Ovary (tissue), 9 donors: ENCODE results near the gene MBD3. TPM values are rescaled to one million over a fixed set of nuclear protein-coding genes. Genes with fewer than 3 reads are reported as not detected.

Experiments used
- DNase-seq, 5 donors: peaks; one replicate each; pipeline ENCODE4 v3.0.0-alpha.2; 2019 to 2020
- H3K27ac ChIP-seq, 2 donors: fragments of 200-600 bp; one replicate each; pipeline versions ENCODE4 v1.5.1 to v1.8.0; 2019 to 2022
- H3K27me3 ChIP-seq: fragments of 200-600 bp; one replicate; pipeline ENCODE4 v1.8.0; 2022
- H3K36me3 ChIP-seq: fragments of 200-600 bp; sonication (generic); one replicate; pipeline ENCODE4 v1.5.1; 2019
- H3K4me1 ChIP-seq: one replicate; pipeline ENCODE4 v1.8.1; 2013; ENCODE audit warnings: mild to moderate bottlenecking, moderate library complexity; ENCODE audit not compliant: insufficient read depth
- H3K4me3 ChIP-seq: fragments of 200-600 bp; sonication (generic); one replicate; pipeline ENCODE4 v1.5.1; 2017
- H3K9me3 ChIP-seq, 2 donors: fragments of 200-600 bp in 1 of 2; sonication (generic) in 1 of 2; one replicate each; pipeline versions ENCODE4 v1.5.1 to v1.8.1; 2013 to 2019; ENCODE audit warnings: mild to moderate bottlenecking in 1 of 2, moderate library complexity in 1 of 2
- CTCF ChIP-seq, 3 donors: fragments of 450-650 bp in 2 of 3; fragments of 200-600 bp in 1 of 3; IDR thresholded peaks; one replicate each; pipeline versions ENCODE4 v1.5.1 to v1.8.0; 2016 to 2022; ENCODE audit warnings: antibody characterized with exemption in 3 of 3, mild to moderate bottlenecking in 1 of 3
- EP300 ChIP-seq: sonication (generic); formaldehyde crosslinking; IDR thresholded peaks from one replicate; pipeline ENCODE4 v1.6.1; 2017; ENCODE audit warnings: antibody characterized with exemption
- POLR2A ChIP-seq: fragments of 450-650 bp; IDR thresholded peaks from one replicate; pipeline ENCODE4 v1.6.1; 2017; ENCODE audit warnings: antibody characterized with exemption, mild to moderate bottlenecking, moderate library complexity
- WGBS, 3 donors: extraction: QIAGEN DNeasy Blood & Tissue Kit in 1 of 3; methylation state at CpG; one replicate each; pipeline versions ENCODE4 v1.1.5 to v1.1.7; 2013 to 2017; 5-methylcytosine and 5-hydroxymethylcytosine counted together
- intact Hi-C, 4 donors: fragments of 100-400 bp; cut with DNase I; formaldehyde crosslinking; loops; one replicate each; pipeline versions ENCODE4 v1.11.0 to v1.15.1; 2022 to 2023
- polyA plus RNA-seq, 2 donors: library from polyadenylated mRNA; stranded (reverse); fragments of 200-250 nt in 1 of 2; fragments of 350-450 nt in 1 of 2; fragmentation: Illumina TruSeq in 1 of 2; extraction: RNeasy Lipid Tissue Mini Kit (QIAGEN cat#74804) in 1 of 2; gene quantifications; one replicate each; pipeline ENCODE4 v1.2.3, GENCODE V29; 2013 to 2014
- total RNA-seq, 7 donors: library from RNA; depleted of rRNA in 2 of 7; stranded (reverse); fragments of >200 nt in 2 of 7; fragmentation: NEBNext Ultra II Directional in 3 of 7; extraction: Animal tissue kit (Norgen Biotek cat#: 25700) in 3 of 7; gene quantifications; one replicate each; pipeline versions ENCODE4 v1.1.0 to v1.2.4, GENCODE V29; 2016 to 2023
- donor health status: DM: no; HTN: no; CAD: no; lungs with moderate emphysema.
- donor health status: DM: no; HTN: no; CAD: no.
- donor health status: Bipolar disorder and iron deficiency.
- donor health status: DM: yes; HTN: yes; CAD: no.
- donor health status: DM: no; HTN: no; CAD: no.
- donor health status: DM: yes; HTN: yes; CAD: no.

Gene MBD3
- total and polyA plus RNA-seq, 9 donors: 2.1 to 94.7 (median 74.3) TPM

DNA sequence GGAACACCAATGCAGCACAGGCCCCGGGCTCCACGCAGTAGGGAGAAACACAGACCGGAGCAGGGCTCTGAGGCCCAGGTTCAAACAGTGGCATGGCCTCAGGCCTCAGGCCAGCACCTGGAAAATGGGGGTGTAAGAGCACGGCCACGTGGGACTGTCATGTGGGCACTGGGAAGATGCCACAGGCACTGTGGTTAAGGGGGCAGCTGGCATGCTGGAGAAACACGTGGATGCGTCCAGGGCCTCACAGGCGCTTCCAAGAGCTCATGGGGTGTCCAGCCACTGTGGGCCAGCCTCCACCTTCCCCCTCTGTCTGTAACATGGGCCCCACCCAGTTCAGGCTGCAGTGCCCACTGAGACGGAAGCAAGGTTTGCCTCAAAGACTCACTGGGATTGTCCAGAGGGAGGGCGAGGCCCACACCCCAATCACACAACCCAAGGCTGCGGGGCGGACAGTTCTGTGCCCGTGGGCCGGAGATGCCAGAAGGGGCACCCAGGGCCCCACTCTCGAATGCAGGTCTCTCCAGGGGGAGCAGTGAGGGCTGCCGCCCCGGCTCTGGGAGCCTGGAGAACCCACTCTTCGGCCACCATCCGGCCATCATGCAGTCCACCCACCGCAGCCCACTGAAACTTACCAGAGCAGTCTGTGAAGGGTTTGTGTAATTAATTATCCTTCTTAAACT is 6.3 kb upstream of the MBD3 start:
- H3K27me3 ChIP-seq: no peaks in the 10 kb centered on the region
- DNase-seq: no peak
- no peaks in the 10 kb centered on the region for H3K9me3 ChIP-seq
- peaks cover 7% of the 10 kb centered on the region for H3K4me1 ChIP-seq
- no peak overlapping the region for H3K27ac ChIP-seq
- no peaks in the 10 kb centered on the region for H3K36me3 ChIP-seq
- 83 to 90% (median 86%) methylated on average over 20 of the region's 20 CpGs for WGBS, 3 donors
- H3K4me3 ChIP-seq: no peak overlapping the region
- intact Hi-C loops: no loop called here
- TF ChIP-seq CTCF (IDR thresholded peaks at IDR 0.05): no peak
- no peak for TF ChIP-seq EP300
- TF ChIP-seq POLR2A: no peak

- H3K4me3 ChIP-seq: no peak overlapping the region
- intact Hi-C loops: no loop called here
- TF ChIP-seq POLR2A (no peak), EP300 (no peak), CTCF (IDR thresholded peaks at IDR 0.05) (no peak)
- peak in 1 of 5 donors; percentile 47 for DNase-seq
- no peaks in the 10 kb centered on the region for H3K27me3 ChIP-seq
- no peaks in the 10 kb centered on the region for H3K36me3 ChIP-seq
- peak overlapping the region in 1 of 2 donors; percentile 53 for H3K27ac ChIP-seq
- H3K4me1 ChIP-seq: peaks cover 7% of the 10 kb centered on the region
- H3K9me3 ChIP-seq: no peaks in the 10 kb centered on the region
- WGBS, 3 donors: 18 to 32% (median 32%) methylated on average over 9 to 10 of the region's 10 CpGs
Measured at GRCh38 chr19:1593501-1593772, 772 bp upstream of the MBD3 start.

DNA sequence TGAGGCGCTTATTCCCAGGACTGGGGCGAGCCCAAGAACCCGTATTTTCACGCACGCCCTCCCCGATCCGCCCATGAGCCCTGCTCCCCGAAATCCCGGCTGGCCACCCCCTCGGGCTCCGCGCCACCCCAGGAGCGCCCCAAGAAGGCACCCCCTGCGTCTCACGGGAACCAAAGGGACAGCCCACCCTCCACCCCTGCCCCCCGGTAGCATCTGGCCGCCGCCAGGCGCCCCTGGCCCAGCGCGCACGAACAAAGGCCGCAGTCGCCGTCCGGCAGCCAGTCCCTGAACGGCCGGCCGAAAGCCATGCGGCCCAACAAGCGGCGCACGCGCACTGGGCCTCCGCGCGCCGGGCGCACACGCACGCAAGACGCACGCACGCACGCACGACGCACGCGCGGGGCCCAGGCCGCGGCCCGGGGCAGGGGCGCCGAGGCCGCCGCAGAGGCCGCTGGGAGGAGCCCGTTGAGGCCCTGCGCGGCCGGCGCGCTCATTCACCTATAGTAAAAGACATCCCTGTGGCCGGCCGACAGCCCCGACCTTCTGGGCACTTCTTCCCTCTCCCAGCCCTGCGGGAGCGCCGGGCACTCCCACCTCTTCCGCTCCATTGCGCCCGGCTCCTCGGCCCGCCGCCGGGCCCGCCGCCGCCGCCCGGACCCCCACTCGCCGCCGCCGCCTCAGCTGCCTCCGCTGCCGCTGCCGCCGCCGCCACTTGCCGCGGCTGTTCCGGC is 476 bp downstream of the MBD3 start:
- Histone ChIP-seq H3K27ac (peak overlapping the region; percentile 95 to 98), H3K9me3 (no peaks in the 10 kb centered on the region), H3K36me3 (no peaks in the 10 kb centered on the region), H3K4me3 (peak overlapping the region; percentile 57), H3K4me1 (peaks cover 7% of the 10 kb centered on the region), H3K27me3 (no peaks in the 10 kb centered on the region)
- DNase-seq: peak; percentile 82 to 92 (median 86)
- 1% methylated on average over 20 to 94 of the region's 94 CpGs for WGBS, 3 donors
- no peak for TF ChIP-seq EP300
- TF ChIP-seq CTCF (IDR thresholded peaks at IDR 0.05): peak in 2 of 3 donors; percentile 19 to 23
- peak; percentile 72 for TF ChIP-seq POLR2A
- intact Hi-C loops: no loop called here

DNA sequence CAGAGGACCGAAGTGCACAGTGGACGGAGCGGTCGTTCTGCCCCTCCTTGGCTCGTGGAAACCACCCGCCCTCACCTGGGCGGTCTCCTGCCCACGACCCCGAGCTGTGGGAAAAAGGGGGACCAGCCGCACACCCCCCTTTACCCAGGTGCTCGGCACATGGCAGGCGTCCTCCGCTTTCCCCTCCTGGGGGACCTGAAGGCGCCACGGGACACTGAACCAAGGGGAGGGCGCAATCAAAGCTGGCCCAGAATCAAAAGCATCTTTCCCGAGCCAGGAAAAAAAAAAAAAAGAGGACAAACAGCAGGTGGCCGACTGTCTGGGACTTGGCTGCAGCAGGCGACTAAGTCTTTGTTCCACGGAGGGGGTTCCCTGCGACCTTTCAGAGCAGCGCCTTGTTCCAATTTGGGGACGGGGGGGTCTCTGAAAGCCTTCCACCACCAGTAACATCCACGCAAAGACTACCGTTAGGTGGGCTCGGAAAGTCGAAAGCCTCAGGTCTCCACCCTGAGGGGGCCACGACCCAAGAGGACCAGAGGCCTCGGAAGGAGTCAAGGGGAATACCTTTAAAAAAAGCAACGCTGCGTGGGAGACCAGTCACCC is 1.1 kb downstream of the MBD3 start:
- no peak for DNase-seq
- Histone ChIP-seq H3K27ac (peak overlapping the region; percentile 95 to 98), H3K9me3 (no peaks in the 10 kb centered on the region), H3K36me3 (no peaks in the 10 kb centered on the region), H3K4me1 (peaks cover 7% of the 10 kb centered on the region), H3K4me3 (peak overlapping the region; percentile 57), H3K27me3 (no peaks in the 10 kb centered on the region)
- intact Hi-C loops: no loop called here
- WGBS, 3 donors: 1 to 2% (median 1%) methylated on average over 31 of the region's 31 CpGs
- TF ChIP-seq EP300 (no peak), CTCF (IDR thresholded peaks at IDR 0.05) (no peak), POLR2A (no peak)
